HG03432 (cell line): ENCODE measurements around the gene VKORC1.
"Not testable (repeated sequence)": the region's sequence is repeated elsewhere in the genome, so short reads cannot be mapped to it uniquely, and the experiment has no call there.

Source experiments
- ATAC-seq: cut with Tn5 transposase; IDR thresholded peaks from one replicate; pipeline ENCODE4 v1.9.1; 2021; ENCODE audit warnings: mild to moderate bottlenecking, moderate library complexity; ENCODE audit not compliant: unreplicated experiment

Gene VKORC1

DNA sequence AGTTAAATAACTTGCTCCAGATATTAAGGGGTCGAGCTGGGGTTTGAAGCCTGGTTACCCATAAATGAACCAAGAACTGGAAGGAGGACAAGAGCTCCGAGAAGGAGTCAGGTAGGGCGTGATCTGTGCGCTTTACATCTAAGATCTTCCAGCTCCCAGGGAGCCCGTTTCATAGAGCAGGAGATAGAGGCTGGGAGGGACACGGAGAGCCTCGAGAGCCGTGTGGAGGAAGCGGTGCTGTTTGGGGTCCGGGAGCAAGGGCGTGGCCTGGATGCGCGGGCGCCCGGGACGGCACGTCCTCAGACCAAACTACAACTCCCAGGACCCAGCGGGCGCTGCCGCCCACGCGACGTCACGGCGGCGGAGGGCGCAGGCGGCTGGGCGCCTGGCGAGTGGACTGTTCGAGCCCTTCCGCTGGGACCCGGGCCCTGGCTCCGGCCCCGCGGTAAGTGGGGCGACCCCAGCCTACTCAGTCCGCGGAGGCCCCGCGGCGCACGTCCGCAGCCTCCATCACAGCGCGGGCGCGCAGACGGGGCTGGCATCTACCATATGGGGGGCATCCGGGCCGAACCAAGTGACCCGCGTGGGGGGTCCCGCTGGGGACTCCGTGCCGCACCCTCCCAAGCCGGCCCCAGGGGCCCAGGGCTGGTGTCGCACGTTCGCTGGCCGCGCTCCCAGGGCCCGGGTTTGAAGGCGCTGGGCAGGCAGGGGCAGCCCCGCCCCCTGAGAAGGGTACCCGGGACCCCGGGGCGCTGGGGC lies 13.6 kb upstream of the VKORC1 start, which contains the start of gene BCKDK:
TSS of gene BCKDK (plus strand) at position 352 of the 759 bp plus-strand sequence. CDS start 838 bp downstream, outside the sequence.
- peak; percentile 89 for ATAC-seq

DNA sequence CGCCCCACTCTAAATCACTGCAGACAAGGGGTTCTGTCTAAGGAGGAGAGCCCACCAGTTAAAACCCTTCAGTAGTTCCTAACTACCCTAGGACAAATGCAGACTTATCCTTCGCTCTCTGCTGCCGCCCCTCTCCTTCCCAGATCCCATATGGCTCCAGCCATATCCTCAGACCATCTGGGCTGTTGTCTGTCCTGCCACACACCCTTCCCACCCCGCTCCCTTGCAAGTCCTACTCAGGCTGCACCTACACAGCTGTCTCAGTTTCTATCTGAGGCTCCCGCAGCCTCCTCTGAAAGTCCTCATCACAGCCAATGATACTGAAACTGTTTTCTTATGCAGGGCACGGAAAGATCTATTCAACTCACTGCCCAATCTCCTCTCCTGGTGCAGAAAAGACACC lies 12.9 kb upstream of the VKORC1 start:
- ATAC-seq: peak; percentile 62

DNA sequence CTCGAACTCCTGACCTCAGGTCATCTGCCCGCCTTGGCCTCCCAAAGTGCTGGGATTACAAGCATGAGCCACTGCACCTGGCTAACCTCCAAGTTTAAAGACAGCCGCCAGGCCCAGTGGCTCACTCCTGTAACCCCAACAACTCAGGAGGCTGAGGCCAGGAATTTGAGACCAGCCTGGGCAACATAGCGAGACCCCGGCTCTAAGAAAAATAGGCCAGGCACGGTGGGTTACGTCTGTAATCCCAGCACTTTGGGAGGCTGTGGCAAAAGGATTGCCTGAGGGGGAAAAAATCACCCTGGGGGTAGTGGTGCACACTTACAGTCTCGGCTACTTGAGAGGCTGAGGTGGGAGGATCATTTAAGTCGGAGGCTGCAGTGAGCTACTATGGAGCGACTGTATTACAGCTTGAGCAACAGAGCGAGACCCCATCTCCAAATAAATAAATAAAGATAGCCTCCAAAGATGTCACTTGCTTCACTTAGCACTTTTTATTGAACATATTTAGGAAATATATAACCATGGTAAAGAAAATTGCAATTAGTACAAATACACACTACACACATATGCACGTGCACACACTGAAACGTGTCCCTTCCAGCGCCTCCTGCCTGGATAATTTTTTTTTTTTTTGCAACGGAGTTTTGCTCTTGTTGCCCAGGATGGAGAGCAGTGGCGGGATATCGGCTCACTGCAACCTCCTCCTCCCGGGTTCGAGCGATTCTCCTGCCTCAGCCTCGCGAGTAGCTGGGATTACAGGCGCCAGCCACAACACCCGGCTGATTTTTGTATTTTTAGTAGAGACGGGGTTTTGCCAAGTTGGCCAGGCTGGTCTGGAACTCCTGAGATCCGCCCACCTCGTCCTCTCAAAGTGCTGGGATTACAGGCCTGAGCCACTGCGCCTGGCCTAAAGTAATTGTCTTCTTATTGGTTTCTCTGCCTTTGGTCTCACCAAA lies 12.2 kb upstream of the VKORC1 start:
- ATAC-seq: no peak

DNA sequence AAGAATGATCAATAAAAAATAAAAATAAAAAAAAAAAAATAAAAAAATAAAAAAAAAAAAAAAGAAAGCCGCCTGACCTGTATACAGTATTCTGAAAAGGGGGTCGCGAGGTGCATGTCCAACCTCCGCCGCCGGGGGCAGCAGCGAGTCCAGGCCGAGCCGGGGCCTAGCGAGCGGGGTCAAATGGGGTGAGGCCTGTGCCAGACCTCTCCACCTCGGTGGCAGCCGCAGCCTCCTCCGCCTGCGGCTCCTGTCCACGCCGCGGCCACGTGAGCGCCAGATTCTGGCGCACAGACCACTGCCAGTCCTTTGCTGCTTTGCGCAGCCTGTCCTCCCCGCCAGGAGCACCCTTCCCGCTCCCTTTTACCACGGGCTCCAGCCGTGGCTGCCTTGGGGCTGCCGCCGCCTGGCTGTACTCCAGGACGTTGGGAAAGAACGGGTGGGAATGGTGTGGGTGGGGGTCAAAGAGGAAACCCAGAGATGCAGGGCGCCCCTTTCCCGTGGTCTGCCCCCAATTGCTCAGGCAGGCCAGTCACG lies 11.1 kb upstream of the VKORC1 start:
- no peak for ATAC-seq

DNA sequence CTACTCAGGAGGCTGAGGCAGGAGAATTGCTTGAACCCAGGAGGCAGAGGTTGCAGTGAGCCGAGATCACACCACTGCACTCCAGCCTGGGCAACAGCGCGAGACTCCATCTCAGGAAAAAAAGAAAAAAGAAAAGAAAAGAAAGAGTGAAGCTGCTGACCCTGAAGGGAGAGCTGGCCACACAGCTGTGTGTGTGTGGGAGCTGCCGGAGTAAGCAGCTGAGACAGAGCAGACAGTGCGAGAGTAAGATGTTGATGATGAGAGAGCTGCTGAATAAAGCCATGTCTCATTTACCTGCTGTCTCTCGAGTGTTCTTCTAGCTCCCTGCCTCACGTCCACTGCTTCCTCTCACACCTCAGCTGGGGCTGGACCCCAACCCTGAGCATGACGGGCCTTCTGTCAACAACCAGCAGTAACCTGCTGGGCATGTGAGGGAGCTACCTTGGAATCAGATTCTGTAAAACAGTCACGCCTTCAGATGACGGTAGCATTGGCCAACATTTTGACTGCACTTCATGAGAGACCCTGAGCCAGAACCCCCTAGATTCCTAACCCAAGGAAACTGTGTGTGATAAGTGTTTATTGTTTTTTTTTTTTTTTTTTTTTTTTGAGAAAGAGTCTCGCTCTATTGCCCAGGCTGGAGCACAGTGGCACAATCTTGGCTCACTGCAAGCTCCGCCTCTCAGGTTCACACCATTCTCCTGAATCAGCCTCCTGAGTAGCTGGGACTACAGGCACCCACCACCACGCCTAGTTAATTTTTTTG lies 6.5 kb upstream of the VKORC1 start:
- not testable (repeated sequence) for ATAC-seq

DNA sequence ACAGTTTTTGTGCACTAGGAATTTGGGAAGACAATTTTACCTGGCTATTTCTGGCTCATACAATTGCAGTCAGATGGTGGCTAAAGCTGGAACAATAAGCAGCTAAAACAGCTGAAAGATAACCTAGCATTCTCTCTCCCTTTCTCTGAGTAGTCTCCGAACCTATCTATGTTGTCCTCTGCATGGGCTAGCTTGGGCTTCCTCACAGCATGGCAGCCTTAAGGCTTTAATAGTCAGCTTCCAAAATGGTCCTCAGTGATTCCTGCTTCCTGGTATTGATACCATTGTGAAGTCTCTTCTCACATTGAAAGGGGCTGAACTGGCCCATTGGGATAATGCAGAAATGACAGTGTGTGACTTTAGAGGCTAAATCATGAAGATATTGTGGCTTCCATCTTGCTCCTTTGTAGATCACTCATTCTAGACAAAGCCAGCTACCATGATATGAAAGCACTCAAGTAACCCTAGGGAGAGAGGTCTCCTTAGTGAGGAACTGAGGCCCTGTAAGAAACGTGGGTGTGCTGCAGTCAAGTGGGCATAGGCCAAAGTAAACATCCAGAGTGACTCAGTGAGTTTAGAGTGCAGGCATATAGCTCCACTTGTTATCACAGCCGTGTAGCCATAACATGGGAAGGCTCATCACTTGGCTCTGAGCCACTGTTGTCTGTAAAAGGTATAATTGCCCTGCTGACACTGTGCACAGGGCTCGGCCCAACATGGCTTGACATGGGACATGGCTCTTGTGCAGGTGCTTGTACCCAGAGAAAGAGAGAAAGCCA lies 5.5 kb upstream of the VKORC1 start:
- ATAC-seq: no peak

DNA sequence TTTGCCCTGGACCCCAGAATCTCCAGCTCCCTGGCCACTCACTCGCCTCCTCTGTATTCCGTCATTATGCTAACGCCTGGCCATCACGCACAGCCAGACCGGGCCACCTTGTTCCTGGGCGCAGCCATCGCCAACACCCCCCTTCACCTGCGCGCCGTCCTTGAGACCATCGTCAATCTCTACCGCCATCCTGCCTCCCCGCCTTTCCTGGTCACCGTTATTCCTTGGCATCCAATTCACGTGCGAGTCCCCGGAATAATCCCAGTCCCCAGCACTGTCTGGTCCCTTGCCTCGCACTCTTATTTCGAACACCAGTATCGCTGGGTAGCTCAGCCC lies 541 bp downstream of the VKORC1 start:
- ATAC-seq: peak; percentile 2

DNA sequence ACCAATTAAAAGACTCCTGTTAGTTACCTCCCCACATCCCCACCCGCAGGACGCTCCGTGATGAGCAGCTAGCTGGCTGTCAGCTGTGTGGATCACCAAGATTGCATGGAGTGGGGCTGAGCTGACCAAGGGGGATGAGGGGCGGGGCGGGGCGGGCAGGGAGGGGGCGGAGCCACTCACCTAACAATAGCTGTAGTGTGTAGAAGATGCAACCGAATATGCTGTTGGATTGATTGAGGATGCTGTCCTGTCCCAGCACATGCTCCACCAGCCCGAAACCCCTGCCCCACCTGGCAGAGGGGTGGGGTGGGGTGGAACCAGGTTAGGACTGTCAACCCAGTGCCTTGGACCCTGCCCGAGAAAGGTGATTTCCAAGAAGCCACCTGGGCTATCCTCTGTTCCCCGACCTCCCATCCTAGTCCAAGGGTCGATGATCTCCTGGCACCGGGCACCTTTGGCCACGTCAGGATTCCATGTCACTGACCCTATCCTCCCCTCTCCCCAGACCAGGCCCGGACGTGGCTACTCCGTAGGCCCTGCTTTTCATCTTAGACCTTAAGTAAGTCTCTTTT lies 1.4 kb downstream of the VKORC1 start:
- no peak for ATAC-seq

DNA sequence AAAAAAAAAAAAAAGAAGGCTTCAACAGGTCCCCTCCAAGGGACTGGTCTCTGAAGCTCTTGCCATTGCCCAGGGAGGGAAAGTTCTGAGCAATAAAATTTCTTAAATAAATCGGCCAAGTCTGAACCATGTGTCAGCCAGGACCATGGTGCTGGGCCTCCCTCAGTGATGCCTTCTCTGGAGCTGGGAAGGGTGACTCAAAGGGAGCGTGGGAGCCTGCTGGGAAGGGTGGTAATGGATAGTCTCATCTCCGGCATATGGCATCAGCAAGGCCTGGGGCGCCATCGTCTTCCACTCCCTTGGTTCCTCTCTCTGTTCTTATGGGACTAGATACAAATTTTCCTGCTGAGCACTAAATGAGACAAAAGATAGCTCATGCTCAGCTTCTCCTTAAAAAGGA lies 2.3 kb downstream of the VKORC1 start:
- no peak for ATAC-seq

DNA sequence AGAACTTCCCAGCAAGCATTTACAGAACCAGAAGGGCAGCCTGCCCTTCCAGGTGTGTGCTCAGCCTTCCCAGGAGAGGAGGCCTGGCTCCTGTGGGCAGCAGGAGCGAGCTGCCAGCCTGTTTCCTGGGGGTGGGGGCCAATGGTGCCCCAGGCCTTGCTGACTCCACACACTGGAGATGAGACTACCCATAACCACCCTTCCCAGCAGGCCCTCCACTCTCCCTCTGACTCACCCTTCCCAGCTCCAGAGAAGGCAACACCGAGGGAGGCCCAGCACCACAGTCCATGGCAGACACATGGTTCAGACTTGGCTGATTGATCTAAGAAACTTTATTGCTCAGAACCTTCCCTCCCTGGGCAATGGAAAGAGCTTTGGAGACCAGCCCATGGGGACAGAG lies 4.1 kb downstream of the VKORC1 start:
- no peak for ATAC-seq

DNA sequence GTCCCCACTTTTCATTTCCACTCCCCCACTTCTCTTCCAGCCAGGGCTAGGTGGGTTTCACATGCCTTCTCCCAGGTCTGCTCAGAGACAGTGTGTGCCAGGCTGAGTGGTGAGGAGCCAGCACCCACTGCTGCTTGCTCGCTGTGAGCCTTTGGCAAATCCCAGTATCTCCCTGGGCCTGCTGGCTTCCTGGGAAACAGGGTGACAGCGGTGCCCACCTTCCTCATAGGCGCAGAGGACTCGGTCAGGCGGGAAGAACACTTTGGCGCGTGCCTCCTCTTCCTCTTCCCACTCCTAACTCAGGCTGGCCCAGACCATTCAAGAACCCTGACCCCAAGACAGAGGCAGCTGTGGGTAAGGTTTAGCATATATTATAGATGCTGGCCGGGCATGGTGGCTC lies 5.4 kb downstream of the VKORC1 start:
- no peak for ATAC-seq

DNA sequence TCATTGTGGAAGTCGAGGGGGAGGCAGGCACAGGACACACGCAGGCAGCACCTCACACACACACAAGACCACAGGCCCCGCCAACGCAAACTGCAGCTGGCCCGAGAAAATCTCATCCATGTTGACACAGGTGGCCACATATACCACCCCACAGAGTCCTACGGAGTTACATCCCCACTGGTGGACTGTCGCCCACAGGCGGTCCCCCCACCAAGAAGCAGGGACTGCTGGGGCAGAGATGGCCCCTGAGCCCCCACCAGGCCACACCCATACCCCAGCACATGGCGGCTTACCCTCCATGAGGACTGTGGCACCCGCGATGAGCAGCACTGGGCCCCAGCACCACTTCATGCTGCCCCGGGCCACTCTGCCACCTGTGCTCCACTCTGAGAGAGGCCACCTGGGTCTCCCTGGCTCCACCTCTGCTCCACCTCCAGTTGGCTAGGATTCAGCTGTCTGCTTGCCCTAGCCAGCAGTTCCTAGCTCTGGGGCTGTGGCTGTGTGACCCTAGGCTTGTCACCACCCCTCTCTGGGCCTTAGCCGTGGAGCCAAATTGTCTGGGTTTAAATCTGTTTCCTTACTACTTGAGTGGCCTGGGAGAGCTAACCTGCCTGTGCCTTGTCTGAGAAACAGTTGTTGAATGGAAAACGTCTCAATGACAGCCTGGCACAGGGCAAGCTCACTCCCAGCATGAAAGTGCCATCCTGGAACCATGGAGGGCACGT lies 6.0 kb downstream of the VKORC1 start, which contains the start of gene PRSS53:
TSS of gene PRSS53 (minus strand) at position 485 of the 725 bp plus-strand sequence. CDS start at position 351, 134 bp downstream.
- no peak for ATAC-seq

DNA sequence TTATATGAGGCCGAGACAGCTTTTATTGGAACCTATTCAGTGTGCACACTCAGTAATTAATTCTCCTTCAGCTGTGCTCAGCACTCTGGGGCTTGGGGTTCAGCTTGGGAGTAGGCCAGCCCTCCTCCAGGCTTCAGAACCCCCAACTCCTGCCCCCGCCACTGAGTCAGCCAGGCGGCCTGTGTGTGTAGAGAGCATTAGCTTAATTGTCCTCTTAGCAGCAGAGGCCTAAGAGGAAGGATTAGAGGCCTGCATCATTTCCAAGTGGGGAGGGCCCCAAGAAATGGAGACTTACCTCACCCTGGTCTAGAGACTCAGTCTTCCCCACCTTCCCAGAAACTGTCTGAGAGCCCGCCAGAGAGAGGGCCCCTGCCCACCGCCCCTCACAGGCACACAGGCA lies 6.6 kb downstream of the VKORC1 start:
- ATAC-seq: no peak

DNA sequence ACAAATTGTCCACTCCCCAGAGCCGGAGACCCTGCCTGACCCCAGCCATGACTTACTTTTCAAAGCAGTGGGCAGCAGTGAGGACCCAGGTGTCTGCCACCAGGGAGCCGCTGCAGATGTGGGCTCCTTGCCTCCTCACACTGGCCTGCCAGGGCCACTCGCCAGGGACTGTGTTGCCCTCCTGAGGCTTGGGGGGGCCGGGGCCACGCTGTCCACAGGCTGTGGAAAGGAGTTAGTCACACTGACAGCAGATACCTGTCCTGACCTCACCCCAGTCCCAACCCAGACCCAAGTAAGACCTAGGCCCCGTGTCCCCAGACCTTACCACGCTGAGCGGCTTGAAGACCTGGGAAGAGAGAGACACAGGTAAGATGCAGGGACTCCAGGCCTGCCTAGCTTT lies 7.1 kb downstream of the VKORC1 start:
- no peak for ATAC-seq

DNA sequence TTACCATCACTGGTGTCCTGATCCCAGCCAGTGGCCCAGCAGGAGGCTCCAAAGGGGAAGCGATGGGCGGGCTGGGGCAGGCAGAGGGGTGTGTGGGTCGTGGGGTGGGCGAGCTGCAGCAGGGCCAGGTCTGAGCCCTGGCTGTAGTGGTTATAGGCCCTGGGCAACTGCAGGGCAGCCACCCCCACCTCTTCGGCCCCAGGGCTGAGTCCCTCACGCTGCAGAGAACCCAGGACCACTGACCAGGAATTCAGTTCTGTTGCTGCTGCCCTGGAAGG lies 8.0 kb downstream of the VKORC1 start:
- ATAC-seq: no peak

DNA sequence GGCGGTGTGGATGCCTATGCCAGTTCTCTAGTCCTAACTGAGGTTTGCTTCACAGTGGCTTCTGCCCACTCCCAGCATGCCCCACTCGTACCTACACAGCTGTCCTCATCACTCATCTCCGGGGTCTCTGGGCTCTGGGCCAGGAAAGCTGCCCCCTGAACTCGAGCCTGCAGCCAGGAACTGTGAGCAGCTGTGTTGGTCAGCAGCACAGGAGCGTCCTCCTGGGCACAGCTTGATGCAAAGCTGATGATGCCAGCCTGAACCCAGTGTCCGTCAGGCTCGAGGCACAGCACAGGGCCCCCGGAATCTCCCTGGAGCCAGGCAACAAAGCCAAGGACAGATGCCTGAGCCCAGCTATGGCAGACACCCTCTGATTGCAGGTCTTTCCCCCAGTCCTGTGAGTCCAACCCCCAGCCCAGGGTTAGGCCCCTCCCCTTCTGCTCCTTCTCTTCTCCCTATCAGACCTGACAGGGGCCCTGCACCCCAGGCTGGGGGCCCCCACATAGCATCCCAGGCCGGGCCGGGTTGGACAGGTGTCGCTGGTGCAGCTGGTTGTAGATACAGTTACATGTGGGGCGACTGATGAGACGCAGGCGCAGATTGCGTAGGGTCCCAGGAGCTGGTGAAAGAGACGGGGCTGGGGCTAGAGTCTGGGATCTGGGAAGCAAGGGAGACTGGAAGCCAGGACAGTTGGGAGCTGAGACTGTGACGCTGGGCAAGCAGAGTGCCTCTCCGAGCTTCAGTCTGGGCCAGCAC lies 8.5 kb downstream of the VKORC1 start:
- no peak for ATAC-seq

DNA sequence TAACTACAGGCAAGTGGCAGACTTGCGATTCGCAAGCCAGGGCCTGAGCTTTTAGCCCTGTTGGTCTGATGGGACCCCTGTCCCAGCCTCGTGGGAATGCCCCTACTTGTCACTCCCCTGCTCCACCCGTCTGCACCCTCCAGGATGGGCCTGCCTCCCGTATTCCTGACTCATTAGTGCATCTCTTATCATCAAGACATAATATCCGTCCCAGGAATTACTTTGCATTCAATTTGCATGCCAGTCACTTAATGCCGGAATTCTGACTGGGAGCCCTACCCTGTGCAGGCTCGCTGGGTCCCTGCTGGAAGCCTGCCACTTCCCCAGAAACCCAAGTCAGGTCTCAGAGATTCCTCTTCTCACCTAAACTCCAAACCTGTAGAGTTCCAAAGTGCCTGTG lies 9.2 kb downstream of the VKORC1 start:
- no peak for ATAC-seq

DNA sequence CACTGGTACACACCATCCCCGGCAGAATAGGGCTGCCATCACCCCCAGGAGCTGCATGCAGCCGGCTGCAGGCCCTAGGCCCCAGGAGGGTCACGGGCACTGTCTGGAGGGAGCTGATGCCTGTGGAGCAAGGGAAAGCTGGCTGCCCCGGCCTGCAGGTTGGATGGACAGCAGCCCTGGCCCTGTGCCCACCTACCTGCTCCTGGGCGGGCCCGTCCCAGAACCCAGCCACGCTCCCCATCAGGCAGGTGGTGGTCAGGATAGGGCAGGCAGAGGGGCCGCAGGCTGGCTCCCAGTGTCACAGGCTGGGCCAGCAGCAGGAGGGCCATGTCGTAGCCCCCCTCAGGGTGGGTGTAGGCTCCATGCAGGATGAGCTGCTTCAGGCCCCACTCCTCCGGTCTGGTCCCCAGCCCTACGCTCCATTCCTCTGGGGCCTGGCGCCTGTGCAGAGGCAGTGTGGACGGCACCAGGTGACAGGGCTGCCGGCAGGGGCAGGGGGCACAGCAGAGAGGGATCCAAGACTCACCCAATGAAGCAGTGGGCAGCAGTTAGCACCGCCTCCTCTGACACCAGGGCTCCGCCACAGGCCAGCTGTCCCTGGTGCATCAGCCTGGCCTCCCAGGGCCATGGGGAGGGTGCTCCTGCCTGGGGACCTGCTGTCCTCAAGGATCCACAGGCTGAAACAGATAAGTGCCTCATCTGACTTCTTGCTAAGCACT lies 9.9 kb downstream of the VKORC1 start:
- ATAC-seq: no peak
